Kidney capillary endothelial cell (primary cell): ENCODE results near the gene CRYM.

Experiments used
- DNase-seq: peaks from one replicate; pipeline ENCODE4 v3.0.0-alpha.2; 2018; ENCODE audit warnings: low spot score

CRYM gene

GRCh38 chr16:21244518-21245215 is 33.4 kb downstream of the CRYM start:
- DNase-seq: no peak

DNA sequence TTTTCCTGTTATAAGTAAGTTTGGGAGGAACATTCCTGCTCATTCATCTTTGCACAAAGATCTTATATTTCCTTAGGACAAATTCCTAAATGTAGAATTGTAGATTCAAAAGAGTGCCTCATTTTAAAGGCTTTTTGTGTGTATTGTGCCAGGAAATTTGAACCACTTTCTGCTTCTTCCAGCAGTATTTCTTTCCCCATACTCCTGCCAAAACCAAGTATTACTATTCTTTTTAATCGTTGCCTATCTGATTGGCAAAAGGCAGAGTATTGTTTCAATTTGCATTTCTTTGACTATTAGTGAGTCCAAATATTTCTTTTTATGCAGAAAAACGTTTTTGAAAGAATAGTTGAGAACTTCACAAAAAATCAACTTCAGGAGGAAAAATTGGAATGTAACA is 35.3 kb downstream of the CRYM start:
- no peak for DNase-seq

- DNase-seq: no peak
These were observed 38.4 kb downstream of the CRYM start for GRCh38 chr16:21239646-21240045.

DNA sequence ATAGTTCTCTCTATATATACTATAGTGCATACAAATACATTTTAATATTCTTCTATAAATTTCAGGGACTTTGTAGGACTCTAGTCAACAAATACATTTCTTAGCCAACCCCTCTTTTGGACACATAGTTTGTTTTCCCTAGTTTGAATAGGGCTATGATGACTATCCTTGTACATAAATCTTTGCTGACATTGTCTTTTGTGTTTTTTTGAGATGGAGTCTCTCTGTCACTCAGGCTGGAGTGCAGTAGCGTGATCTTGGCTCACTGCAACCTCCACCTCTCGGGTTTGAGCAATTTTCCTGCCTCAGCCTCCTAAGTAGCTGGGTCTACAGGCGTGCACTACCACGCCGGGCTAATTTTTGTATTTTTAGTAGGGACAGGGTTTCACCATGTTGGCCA is 41.3 kb downstream of the CRYM start:
- DNase-seq: no peak

- DNase-seq: no peak
These were observed 42.9 kb downstream of the CRYM start for GRCh38 chr16:21235199-21235585.

DNA sequence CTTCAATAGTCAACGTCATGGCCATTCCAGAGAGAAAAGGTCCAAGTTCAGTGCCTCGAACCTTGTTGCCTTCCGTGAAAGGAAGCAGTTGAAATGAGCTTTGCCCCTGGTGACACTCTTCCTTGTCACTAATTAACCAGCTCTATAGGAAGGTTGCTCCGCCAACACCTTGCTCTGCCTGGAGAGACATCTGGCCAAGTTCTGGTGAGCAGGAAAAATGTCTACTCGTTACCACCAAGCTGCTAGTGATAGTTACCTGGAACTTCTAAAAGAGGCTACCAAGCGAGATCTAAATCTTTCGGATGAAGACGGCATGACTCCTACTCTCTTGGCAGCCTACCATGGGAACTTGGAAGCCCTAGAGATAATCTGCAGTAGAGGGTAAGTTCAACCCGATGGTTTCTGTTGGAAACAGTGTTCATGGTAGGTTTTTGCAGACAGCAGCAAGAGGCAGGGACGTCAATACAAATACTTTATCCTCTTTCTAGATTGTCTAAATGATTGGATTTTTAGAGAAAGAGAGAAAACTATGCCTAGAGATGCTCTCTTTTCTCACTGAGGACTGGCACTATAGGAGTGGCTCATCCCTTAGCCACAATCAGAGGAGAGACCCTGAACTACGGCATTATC is 44.5 kb downstream of the CRYM start, which contains the start of gene ANKS4B:
ANKS4B (plus strand) TSS at position 179 of the 630 bp plus-strand sequence; CDS start at position 218, 39 bp downstream.
- DNase-seq: no peak

GRCh38 chr16:21233045-21233520 is 45.0 kb downstream of the CRYM start:
- no peak for DNase-seq

- DNase-seq: no peak
These were observed 49.7 kb downstream of the CRYM start for GRCh38 chr16:21228361-21228872.

- DNase-seq: no peak
These were observed 50.2 kb downstream of the CRYM start for GRCh38 chr16:21227866-21228265.

GRCh38 chr16:21226749-21227148 is 51.3 kb downstream of the CRYM start:
- no peak for DNase-seq

DNA sequence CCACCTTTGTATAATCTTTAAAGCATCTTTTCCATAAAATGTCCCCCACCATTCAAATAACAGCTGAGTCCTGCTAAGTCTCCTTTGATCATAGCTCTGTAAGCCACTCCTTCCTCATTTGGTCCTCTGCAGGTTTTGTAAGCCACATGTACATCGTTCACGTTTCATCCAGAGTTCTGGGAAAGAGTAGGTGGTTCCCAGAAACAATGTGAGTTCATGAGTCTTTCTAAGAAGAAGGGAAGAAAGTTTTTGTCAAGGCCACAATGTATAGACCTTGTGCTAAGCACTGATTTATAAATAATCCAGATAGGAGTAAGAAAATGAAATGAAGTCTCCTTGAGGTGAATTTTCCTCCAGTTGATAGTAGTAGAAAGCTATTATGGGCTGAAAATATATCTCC is 53.3 kb downstream of the CRYM start:
- no peak for DNase-seq

DNA sequence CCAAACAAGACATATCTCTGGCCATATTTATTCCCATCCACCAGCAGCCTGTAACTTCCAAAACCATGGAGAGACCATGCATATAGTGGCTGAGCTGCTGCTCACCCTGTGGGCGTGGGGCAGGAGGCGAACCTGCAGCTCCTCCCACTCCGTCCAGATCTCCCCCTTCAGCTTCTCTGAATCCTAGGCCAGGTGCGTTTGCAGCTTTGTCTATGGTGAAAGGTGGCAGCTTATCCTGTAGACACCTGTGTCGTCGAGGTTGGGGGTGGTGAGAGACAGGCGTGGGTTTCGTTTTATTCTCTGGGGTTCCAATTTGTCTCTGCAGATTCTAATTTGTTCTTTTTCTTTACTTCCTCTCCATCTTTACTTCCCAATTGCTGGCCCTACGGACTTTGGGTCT is 54.3 kb downstream of the CRYM start:
- DNase-seq: no peak

DNA sequence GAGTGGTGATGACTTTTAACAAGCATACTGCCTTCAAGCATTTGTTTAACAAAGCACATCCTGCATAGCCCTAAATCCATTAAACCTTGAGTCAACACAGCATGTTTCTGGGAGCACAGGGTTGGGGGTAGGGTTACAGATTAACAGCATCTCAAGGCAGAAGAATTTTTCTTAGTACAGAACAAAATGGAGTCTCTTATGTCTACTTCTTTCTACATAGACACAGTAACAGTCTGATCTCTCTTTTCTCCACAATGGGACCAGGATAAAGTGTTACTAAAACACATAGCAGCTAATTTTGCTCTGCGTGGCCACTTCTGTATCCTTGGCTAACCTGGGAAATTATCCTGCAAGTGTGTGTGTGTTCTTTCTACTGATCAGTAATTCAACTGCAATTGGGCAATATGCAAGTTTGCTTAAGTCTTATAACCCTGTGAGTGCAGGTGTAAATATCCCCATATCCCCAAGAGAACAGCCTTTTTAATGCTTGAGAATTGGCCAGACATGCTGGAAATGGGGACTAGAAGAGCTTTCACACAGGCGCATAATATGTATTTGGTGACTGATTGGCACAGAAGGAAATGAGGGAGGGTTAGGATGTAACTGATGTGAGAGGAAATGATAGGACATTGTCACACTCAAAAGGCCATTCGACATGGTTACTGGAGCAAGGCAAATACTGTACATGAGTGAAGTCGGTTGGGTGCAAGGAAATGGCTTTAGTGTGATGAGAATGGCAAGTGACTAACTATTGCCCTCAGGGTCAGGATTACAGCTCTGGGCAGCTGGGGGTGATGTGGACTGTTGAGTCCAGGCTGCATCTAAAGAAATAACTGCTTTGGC is 55.4 kb downstream of the CRYM start:
- no peak for DNase-seq

DNA sequence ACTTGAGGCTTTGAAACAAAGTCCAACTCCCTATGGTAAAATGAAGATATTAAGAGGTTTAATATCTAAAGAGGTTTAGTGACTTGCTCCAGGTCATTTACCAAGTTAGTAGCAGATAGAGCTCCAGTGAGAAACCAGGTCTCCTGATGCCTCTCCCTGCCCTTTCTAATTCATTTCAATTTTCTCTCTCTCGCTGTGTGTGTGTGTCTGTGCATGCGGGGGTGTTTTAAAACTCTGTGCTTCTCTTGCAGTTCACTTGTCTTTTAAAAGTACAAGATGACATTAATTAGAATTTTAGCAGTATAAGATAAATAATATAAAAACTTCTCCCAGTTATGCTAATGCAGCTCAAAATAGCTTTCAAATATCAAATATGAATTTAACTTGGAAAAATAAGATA is 58.5 kb downstream of the CRYM start:
- DNase-seq: no peak

DNA sequence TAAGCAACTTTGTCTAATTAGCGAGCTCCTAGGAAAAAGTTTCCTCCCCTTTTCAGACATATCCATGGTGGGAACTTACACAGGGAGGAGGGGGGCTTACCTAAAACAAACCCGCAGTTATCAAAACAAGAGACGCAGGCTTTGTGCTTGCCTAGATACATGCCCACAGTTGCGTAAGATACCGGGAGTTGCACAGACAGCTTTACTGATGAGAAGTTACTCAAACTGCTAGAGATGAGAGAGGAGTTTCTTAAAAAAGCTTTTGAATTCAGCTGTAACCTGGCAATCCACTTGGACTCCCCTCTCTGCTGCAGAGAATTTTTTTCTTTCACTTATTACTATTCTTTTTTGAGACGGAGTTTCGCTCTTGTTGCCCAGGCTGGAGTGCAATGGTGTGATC is 59.9 kb downstream of the CRYM start:
- DNase-seq: no peak

DNA sequence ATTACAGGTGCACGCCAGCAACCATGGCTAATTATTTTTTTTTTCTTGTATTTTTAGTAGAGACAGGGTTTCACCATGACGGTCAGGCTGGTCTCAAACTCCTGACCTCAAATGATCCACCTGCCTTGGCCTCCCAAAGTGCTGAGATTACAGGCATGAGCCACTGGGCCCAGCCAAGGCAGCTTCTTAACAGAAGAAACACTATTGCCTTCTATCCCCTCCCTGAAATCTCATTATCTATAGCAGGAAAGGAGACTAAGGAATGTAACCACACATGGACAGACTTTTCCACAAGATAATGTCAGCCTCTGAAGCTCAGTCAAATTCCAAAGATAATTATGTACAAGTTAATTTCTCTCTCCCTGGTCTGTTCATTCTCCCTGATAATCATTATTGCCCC is 61.0 kb downstream of the CRYM start:
- DNase-seq: no peak

DNA sequence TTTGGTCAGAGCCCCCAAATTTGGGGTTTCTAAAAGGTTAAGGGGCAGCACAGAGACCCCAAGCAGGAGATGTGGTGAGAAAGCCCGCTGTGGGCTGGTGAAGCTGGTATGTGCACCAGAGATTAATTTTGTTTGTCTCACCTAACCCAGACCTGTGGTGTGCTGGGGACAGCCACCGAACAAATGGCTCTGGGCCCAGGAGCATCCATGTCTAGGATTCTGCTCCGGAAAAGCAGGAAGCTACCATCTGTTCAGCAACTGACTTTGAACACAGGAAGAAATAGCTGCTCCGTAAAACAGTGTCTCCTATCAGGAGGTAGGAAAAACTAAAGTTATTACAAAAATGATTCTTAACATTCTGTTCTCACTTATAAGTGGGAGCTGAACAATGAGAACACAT is 64.0 kb downstream of the CRYM start:
- no peak for DNase-seq

DNA sequence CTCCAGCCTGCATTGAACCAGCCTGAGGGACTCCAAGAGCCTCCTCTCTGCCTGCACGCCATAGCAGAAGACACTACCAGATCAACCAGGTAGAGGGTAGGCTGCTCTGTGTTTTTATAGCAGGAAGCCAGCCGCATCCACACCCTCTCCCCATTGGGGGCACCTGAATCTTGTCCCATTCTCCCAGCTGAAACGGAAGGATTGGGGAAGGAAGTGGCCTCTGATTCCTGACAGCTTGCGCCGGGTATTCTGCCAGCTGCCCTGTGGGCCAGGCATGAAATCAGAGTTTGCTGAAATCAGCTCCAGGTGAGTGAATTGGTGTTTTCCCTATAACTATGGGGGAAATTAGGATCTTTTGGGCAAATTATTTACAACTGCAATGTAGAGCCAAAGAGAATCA is 66.6 kb downstream of the CRYM start, which contains the start of gene ZP2:
ZP2 (minus strand) TSS at position 89 of the 400 bp plus-strand sequence; CDS start at position 62, 27 bp downstream.
- no peak for DNase-seq
